Stimulated activated CD8-positive, alpha-beta memory T cell treated with anti-CD3 and anti-CD28 coated beads, Interleukin-2, amount 100 ng/mL, for 1 hour (primary cell): ENCODE data around the gene GUCY2D.
"Not testable (repeated sequence)": the region's sequence is repeated elsewhere in the genome, so short reads cannot be mapped to it uniquely, and the experiment has no call there.

Experiments
- DNase-seq, 2 donors: peaks; one replicate each; pipeline ENCODE4 v3.0.0-alpha.2; 2020; ENCODE audit warnings: low read depth in 2 of 2

The GUCY2D gene

GRCh38 chr17:8016632-8017424 lies 14.4 kb downstream of the GUCY2D start:
- no peak for DNase-seq

GRCh38 chr17:8018436-8018835 lies 16.0 kb downstream of the GUCY2D start:
- no peak for DNase-seq

- DNase-seq = no peak
Observed at GRCh38 chr17:8019166-8019565, 16.8 kb downstream of the GUCY2D start.

GRCh38 chr17:8019665-8020650 lies 17.5 kb downstream of the GUCY2D start:
- DNase-seq = no peak

GRCh38 chr17:8020776-8021564 lies 18.6 kb downstream of the GUCY2D start:
- DNase-seq = no peak

- no peak for DNase-seq
Observed at GRCh38 chr17:8021565-8022359, 19.3 kb downstream of the GUCY2D start.

- DNase-seq = no peak
Observed at GRCh38 chr17:8022360-8023003, 20.1 kb downstream of the GUCY2D start.

GRCh38 chr17:8024161-8024560 lies 21.7 kb downstream of the GUCY2D start:
- not testable (repeated sequence) for DNase-seq

GRCh38 chr17:8025176-8025911 lies 22.9 kb downstream of the GUCY2D start:
- no peak for DNase-seq

GRCh38 chr17:8029121-8029520 lies 26.7 kb downstream of the GUCY2D start:
- DNase-seq = no peak

- DNase-seq = no peak
Observed at GRCh38 chr17:8031261-8031661, 28.8 kb downstream of the GUCY2D start.

GRCh38 chr17:8031950-8032349 lies 29.5 kb downstream of the GUCY2D start:
- no peak for DNase-seq

GRCh38 chr17:8032442-8032841 lies 30.0 kb downstream of the GUCY2D start:
- no peak for DNase-seq

- DNase-seq = no peak
Observed at GRCh38 chr17:8038954-8039610, 36.7 kb downstream of the GUCY2D start, which contains the start of gene ALOX15B. ALOX15B (plus strand) TSS chr17:8039059; CDS start chr17:8039156, 97 bp downstream.

GRCh38 chr17:8039611-8040168 lies 37.3 kb downstream of the GUCY2D start:
- no peak for DNase-seq

- no peak for DNase-seq
Observed at GRCh38 chr17:8041249-8041928, 39.0 kb downstream of the GUCY2D start.

GRCh38 chr17:8041979-8042378 lies 39.6 kb downstream of the GUCY2D start:
- DNase-seq = no peak
